ENCODE data around the gene ABCD3. TPM values are rescaled to one million over a fixed set of nuclear protein-coding genes. Genes with fewer than 3 reads are reported as not detected.
"Not testable (repeated sequence)": the region's sequence is repeated elsewhere in the genome, so short reads cannot be mapped to it uniquely, and the experiment has no call there.

ABCD3 gene
- total RNA-seq, 2 donors from 2014 or later: 31.0 to 35.3 TPM

- Mint-ChIP-seq H3K36me3 (peaks cover 56% of the 10 kb centered on the region), H3K9me3 (peaks cover 21% of the 10 kb centered on the region), H3K4me1 (ENCODE audit: low read depth in 2 of 2) (peaks cover 7 to 13% of the 10 kb centered on the region in 2 donors)
- H3K27me3 Mint-ChIP-seq; ATAC-seq; H3K27ac Mint-ChIP-seq; DNase-seq (ENCODE audit: low spot score); H3K4me3 Mint-ChIP-seq: not testable (repeated sequence)
These were observed 28.0 kb downstream of the ABCD3 start for GRCh38 chr1:94446177-94446576.

GRCh38 chr1:94448741-94449140 is 30.6 kb downstream of the ABCD3 start:
- H3K27ac Mint-ChIP-seq; H3K4me1 Mint-ChIP-seq (ENCODE audit: low read depth in 2 of 2); H3K4me3 Mint-ChIP-seq; ATAC-seq; DNase-seq (ENCODE audit: low spot score); H3K27me3 Mint-ChIP-seq: not testable (repeated sequence)
- H3K9me3 Mint-ChIP-seq: peaks cover 20% of the 10 kb centered on the region
- H3K36me3 Mint-ChIP-seq: peaks cover 59% of the 10 kb centered on the region

GRCh38 chr1:94456736-94457135 is 38.5 kb downstream of the ABCD3 start:
- Mint-ChIP-seq H3K4me1 (ENCODE audit: low read depth in 2 of 2) (peaks cover 6 to 7% of the 10 kb centered on the region in 2 donors), H3K9me3 (peaks cover 6% of the 10 kb centered on the region), H3K4me3 (no peak overlapping the region), H3K27me3 (no peaks in the 10 kb centered on the region), H3K36me3 (peaks cover 7% of the 10 kb centered on the region), H3K27ac (no peak overlapping the region)
- DNase-seq (ENCODE audit: low spot score) (no peak), ATAC-seq (no peak)

- H3K4me3 Mint-ChIP-seq: no peak overlapping the region
- no peaks in the 10 kb centered on the region for H3K9me3 Mint-ChIP-seq
- ATAC-seq (no peak), DNase-seq (ENCODE audit: low spot score) (no peak)
- H3K36me3 Mint-ChIP-seq: peaks cover 4% of the 10 kb centered on the region
- H3K27me3 Mint-ChIP-seq: no peaks in the 10 kb centered on the region
- no peak overlapping the region for H3K27ac Mint-ChIP-seq
- peaks cover 0 to under 1% of the 10 kb centered on the region in 2 donors for H3K4me1 Mint-ChIP-seq (ENCODE audit: low read depth in 2 of 2)
These were observed 44.4 kb downstream of the ABCD3 start for GRCh38 chr1:94462606-94463005.

GRCh38 chr1:94463056-94463764 is 45.0 kb downstream of the ABCD3 start:
- Mint-ChIP-seq H3K4me3 (no peak overlapping the region), H3K27ac (no peak overlapping the region), H3K4me1 (ENCODE audit: low read depth in 2 of 2) (no peaks in the 10 kb centered on the region), H3K9me3 (no peaks in the 10 kb centered on the region), H3K27me3 (no peaks in the 10 kb centered on the region), H3K36me3 (peaks cover 4% of the 10 kb centered on the region)
- no peak for DNase-seq (ENCODE audit: low spot score)
- ATAC-seq: no peak

- no peak for DNase-seq (ENCODE audit: low spot score)
- no peak for ATAC-seq
- no peaks in the 10 kb centered on the region for H3K27me3 Mint-ChIP-seq
- H3K27ac Mint-ChIP-seq: no peak overlapping the region
- no peaks in the 10 kb centered on the region for H3K4me1 Mint-ChIP-seq (ENCODE audit: low read depth in 2 of 2)
- no peak overlapping the region for H3K4me3 Mint-ChIP-seq
- H3K9me3 Mint-ChIP-seq: no peaks in the 10 kb centered on the region
- peaks cover 4% of the 10 kb centered on the region for H3K36me3 Mint-ChIP-seq
These were observed 45.7 kb downstream of the ABCD3 start for GRCh38 chr1:94463765-94464330.

- Mint-ChIP-seq H3K4me1 (ENCODE audit: low read depth in 2 of 2) (no peaks in the 10 kb centered on the region), H3K27me3 (no peaks in the 10 kb centered on the region), H3K9me3 (no peaks in the 10 kb centered on the region), H3K36me3 (peaks cover 9% of the 10 kb centered on the region), H3K27ac (no peak overlapping the region), H3K4me3 (no peak overlapping the region)
- DNase-seq (ENCODE audit: low spot score) (no peak), ATAC-seq (no peak)
These were observed 50.5 kb downstream of the ABCD3 start for GRCh38 chr1:94468708-94469107.

- DNase-seq (ENCODE audit: low spot score) (no peak), ATAC-seq (no peak)
- no peaks in the 10 kb centered on the region for H3K9me3 Mint-ChIP-seq
- H3K27me3 Mint-ChIP-seq: no peaks in the 10 kb centered on the region
- no peak overlapping the region for H3K4me3 Mint-ChIP-seq
- peaks cover 7% of the 10 kb centered on the region for H3K36me3 Mint-ChIP-seq
- peaks cover 3% of the 10 kb centered on the region in 2 donors for H3K4me1 Mint-ChIP-seq (ENCODE audit: low read depth in 2 of 2)
- no peak overlapping the region for H3K27ac Mint-ChIP-seq
These were observed 53.1 kb downstream of the ABCD3 start for GRCh38 chr1:94471271-94471670.

GRCh38 chr1:94475232-94475631 is 57.0 kb downstream of the ABCD3 start:
- Mint-ChIP-seq H3K36me3 (peaks cover 5% of the 10 kb centered on the region), H3K9me3 (no peaks in the 10 kb centered on the region), H3K27ac (no peak overlapping the region), H3K27me3 (no peaks in the 10 kb centered on the region), H3K4me3 (no peak overlapping the region), H3K4me1 (ENCODE audit: low read depth in 2 of 2) (peaks cover 9 to 10% of the 10 kb centered on the region in 2 donors)
- ATAC-seq (no peak), DNase-seq (ENCODE audit: low spot score) (no peak)

GRCh38 chr1:94479682-94480081 is 61.5 kb downstream of the ABCD3 start:
- Mint-ChIP-seq H3K4me1 (ENCODE audit: low read depth in 2 of 2) (peaks cover 9 to 10% of the 10 kb centered on the region in 2 donors), H3K4me3 (no peak overlapping the region), H3K27me3 (no peaks in the 10 kb centered on the region), H3K27ac (no peak overlapping the region), H3K9me3 (no peaks in the 10 kb centered on the region), H3K36me3 (peaks cover 9% of the 10 kb centered on the region)
- ATAC-seq (no peak), DNase-seq (ENCODE audit: low spot score) (no peak)

- ATAC-seq: peak; percentile 61 to 74
- H3K36me3 Mint-ChIP-seq: peaks cover 7% of the 10 kb centered on the region
These were observed 63.3 kb downstream of the ABCD3 start for GRCh38 chr1:94481473-94481933.

GRCh38 chr1:94486990-94487389 is 68.8 kb downstream of the ABCD3 start:
- Mint-ChIP-seq H3K9me3 (no peaks in the 10 kb centered on the region), H3K27me3 (no peaks in the 10 kb centered on the region), H3K4me3 (no peak overlapping the region), H3K27ac (no peak overlapping the region), H3K36me3 (peaks cover 16% of the 10 kb centered on the region), H3K4me1 (ENCODE audit: low read depth in 2 of 2) (peaks cover 0 to 4% of the 10 kb centered on the region in 2 donors)
- DNase-seq (ENCODE audit: low spot score) (no peak), ATAC-seq (no peak)

More at GRCh38 chr1:94481473-94481933, 63.3 kb downstream of the ABCD3 start:
- Mint-ChIP-seq H3K4me1 (ENCODE audit: low read depth in 2 of 2) (peaks cover 4% of the 10 kb centered on the region in 2 donors), H3K27ac (no peak overlapping the region), H3K4me3 (no peak overlapping the region), H3K9me3 (no peaks in the 10 kb centered on the region), H3K27me3 (no peaks in the 10 kb centered on the region)
- DNase-seq (ENCODE audit: low spot score): no peak

GRCh38 chr1:94490556-94490955 is 72.4 kb downstream of the ABCD3 start:
- H3K27me3 Mint-ChIP-seq: no peaks in the 10 kb centered on the region
- no peak overlapping the region for H3K27ac Mint-ChIP-seq
- no peak for ATAC-seq
- H3K9me3 Mint-ChIP-seq: no peaks in the 10 kb centered on the region
- peaks cover 0 to 4% of the 10 kb centered on the region in 2 donors for H3K4me1 Mint-ChIP-seq (ENCODE audit: low read depth in 2 of 2)
- DNase-seq (ENCODE audit: low spot score): no peak
- peaks cover 22% of the 10 kb centered on the region for H3K36me3 Mint-ChIP-seq
- H3K4me3 Mint-ChIP-seq: no peak overlapping the region

GRCh38 chr1:94496076-94496755 is 78.0 kb downstream of the ABCD3 start:
- DNase-seq (ENCODE audit: low spot score): no peak
- Mint-ChIP-seq H3K27ac (no peak overlapping the region), H3K4me1 (ENCODE audit: low read depth in 2 of 2) (no peaks in the 10 kb centered on the region), H3K4me3 (no peak overlapping the region), H3K27me3 (no peaks in the 10 kb centered on the region), H3K9me3 (no peaks in the 10 kb centered on the region), H3K36me3 (peaks cover 12% of the 10 kb centered on the region)
- no peak for ATAC-seq

Data from natural killer cell treated with Interleukin-12 subunit alpha and Interleukin-12 subunit beta and Interleukin-15 and Interleukin-18, amount 100 ng/mL, for 72 hours (primary cell).